ENCODE data around the gene IGFBP6.

IGFBP6 gene

DNA sequence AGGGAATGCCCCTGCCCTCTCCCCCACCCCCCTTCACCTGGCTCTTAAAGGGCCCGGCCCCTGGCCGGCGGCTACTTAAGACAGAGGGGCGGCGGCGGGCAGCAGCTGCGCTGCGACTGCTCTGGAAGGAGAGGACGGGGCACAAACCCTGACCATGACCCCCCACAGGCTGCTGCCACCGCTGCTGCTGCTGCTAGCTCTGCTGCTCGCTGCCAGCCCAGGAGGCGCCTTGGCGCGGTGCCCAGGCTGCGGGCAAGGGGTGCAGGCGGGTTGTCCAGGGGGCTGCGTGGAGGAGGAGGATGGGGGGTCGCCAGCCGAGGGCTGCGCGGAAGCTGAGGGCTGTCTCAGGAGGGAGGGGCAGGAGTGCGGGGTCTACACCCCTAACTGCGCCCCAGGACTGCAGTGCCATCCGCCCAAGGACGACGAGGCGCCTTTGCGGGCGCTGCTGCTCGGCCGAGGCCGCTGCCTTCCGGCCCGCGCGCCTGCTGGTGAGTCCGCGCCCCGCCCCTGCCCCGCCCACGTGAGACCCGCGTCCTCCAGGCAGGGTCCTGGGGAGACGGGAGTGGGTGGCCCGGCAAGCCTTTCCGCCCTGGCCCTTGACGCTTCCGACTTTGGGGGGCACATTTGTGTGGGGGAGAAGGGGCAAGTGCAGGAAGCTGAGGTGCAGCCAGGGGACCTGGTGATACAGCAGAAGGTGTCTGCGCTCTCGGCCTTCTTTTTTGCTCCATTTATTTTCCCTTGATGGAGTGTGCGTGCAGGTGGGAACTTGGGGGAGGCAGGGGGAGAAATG lies at the start of gene IGFBP6:
Gene IGFBP6, plus strand, starts transcription at position 104 of the 790 bp plus-strand sequence. Its CDS starts 51 bp downstream, at position 155.
- peak; percentile 24 for DNase-seq (ENCODE audit: low read depth)
- H3K4me3 ChIP-seq (replicated peaks; ENCODE audit: low read depth, low read length), result peak within 1 kb of the TSS; percentile 59
- TF ChIP-seq, protein P1, sequence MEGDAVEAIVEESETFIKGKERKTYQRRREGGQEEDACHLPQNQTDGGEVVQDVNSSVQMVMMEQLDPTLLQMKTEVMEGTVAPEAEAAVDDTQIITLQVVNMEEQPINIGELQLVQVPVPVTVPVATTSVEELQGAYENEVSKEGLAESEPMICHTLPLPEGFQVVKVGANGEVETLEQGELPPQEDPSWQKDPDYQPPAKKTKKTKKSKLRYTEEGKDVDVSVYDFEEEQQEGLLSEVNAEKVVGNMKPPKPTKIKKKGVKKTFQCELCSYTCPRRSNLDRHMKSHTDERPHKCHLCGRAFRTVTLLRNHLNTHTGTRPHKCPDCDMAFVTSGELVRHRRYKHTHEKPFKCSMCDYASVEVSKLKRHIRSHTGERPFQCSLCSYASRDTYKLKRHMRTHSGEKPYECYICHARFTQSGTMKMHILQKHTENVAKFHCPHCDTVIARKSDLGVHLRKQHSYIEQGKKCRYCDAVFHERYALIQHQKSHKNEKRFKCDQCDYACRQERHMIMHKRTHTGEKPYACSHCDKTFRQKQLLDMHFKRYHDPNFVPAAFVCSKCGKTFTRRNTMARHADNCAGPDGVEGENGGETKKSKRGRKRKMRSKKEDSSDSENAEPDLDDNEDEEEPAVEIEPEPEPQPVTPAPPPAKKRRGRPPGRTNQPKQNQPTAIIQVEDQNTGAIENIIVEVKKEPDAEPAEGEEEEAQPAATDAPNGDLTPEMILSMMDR (IDR thresholded peaks at IDR 0.05; ENCODE audit: low read length, missing control alignments), result no peak

- peak overlapping the region; percentile 90 for H3K4me3 ChIP-seq (replicated peaks; ENCODE audit: low read depth, low read length)
- DNase-seq (ENCODE audit: low read depth), result no peak
- TF ChIP-seq, protein P1 (IDR thresholded peaks at IDR 0.05; ENCODE audit: low read length, missing control alignments), result peak; percentile 0
Observed at GRCh38 chr12:53048033-53048779, 49.3 kb upstream of the IGFBP6 start.

DNA sequence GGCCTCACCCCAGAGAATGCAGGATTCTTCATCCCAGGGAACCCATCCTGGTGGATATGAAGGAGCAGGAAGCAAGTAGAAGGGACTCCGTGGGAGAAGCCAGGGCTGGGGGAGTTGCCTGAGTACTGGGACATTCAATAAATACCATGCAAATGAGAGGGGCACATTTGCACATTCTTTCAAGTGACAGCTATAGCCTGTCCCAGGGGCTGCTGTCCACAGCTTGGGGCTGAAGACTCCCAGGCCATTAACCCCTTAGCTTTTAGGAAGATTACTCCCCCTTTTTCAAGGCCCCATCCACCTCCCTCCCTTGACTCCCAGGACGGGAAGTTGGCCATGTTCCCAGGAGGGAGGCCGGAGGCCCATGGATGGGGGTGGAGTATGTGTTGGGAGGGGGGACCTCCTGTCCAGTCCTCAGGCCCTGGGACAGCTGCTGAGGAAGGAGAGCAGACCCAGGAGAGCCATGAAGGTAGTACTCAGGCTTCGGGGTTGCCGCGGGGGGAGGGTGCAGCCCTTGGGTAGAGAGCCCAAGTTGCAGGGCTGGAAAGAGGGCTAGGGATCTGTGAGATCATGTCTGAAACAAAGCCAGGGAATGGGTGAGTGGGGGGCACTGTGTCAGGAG lies 48.6 kb upstream of the IGFBP6 start:
- TF ChIP-seq, protein P1 (IDR thresholded peaks at IDR 0.05; ENCODE audit: low read length, missing control alignments), result no peak
- peak overlapping the region; percentile 90 for H3K4me3 ChIP-seq (replicated peaks; ENCODE audit: low read depth, low read length)
- DNase-seq (ENCODE audit: low read depth), result peak; percentile 85

GRCh38 chr12:53049571-53050318 lies 47.7 kb upstream of the IGFBP6 start, which contains the start of gene TNS2:
TSS of gene TNS2 (plus strand) at chr12:53050065. CDS start at chr12:53050186, 121 bp downstream.
- H3K4me3 ChIP-seq (replicated peaks; ENCODE audit: low read depth, low read length), result peak within 1 kb of the TSS; percentile 90
- DNase-seq (ENCODE audit: low read depth), result peak; percentile 81
- TF ChIP-seq, protein P1 (IDR thresholded peaks at IDR 0.05; ENCODE audit: low read length, missing control alignments), result no peak

DNA sequence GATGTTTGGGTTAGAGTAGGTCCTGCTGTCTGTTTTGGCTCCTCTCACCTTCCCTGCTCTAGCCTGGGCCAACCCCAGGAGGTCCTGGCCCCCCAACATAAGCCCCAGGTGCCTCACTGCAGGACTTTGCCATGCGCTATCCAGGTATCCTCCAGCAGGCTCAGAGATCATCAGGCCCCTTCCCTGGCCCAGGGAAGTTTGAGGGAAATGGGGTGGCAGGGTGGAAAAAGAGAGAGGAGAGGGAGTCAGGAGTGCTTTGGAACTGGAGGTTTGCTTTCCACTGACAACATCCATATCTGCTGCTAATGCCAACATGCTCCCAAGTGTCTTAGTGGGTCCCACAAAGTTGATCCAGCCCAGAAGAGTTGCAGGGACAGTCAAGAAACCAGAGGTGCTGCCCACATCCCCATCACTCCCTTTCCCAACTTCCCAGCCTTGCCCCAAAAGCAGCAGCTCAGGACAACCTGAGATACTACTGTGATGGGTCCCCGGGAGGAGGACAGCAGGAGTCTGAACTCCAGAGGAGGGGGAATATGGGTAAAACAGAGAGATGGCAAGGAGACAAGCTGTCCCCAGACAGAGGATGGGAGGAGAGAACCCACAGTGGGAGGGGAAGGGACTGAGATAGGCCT lies 46.9 kb upstream of the IGFBP6 start:
- H3K4me3 ChIP-seq (replicated peaks; ENCODE audit: low read depth, low read length), result peak overlapping the region; percentile 90
- DNase-seq (ENCODE audit: low read depth), result no peak
- TF ChIP-seq, protein P1 (IDR thresholded peaks at IDR 0.05; ENCODE audit: low read length, missing control alignments), result no peak
